ENCODE measurements around the gene NDUFS2. TPM values are rescaled to one million over a fixed set of nuclear protein-coding genes. Genes with fewer than 3 reads are reported as not detected.

The NDUFS2 gene
- total RNA-seq, 2 experiments from 2014 or later, result 126 to 130 TPM

- intact Hi-C loops (cut with micrococcal nuclease), result no loop called here
- H3K36me3 Mint-ChIP-seq (ENCODE audit: low read depth), result peaks cover 19% of the 10 kb centered on the region
- H3K4me3 Mint-ChIP-seq, result no peak overlapping the region
- CTCF ChIA-PET, result interaction anchor here (1.3 kb wide), 2 partner anchors 14 to 22 kb away, joined by 3 to 4 read pairs; no protein-coding TSS in a partner anchor
- H3K4me1 Mint-ChIP-seq (ENCODE audit: low read depth), result peaks cover 64% of the 10 kb centered on the region
- no peaks in the 10 kb centered on the region for H3K9me3 Mint-ChIP-seq
- DNase-seq, result no peak
- H3K27ac Mint-ChIP-seq, result no peak overlapping the region
- H3K27me3 Mint-ChIP-seq (ENCODE audit: low read depth), result no peaks in the 10 kb centered on the region
Observed at GRCh38 chr1:161162806-161163205, 39.4 kb upstream of the NDUFS2 start.

GRCh38 chr1:161163793-161164192 is 38.4 kb upstream of the NDUFS2 start:
- no peak for DNase-seq
- H3K4me1 Mint-ChIP-seq (ENCODE audit: low read depth), result peaks cover 63% of the 10 kb centered on the region
- H3K27me3 Mint-ChIP-seq (ENCODE audit: low read depth), result no peaks in the 10 kb centered on the region
- H3K9me3 Mint-ChIP-seq, result no peaks in the 10 kb centered on the region
- CTCF ChIA-PET, result interaction anchor here (3.4 kb wide), 1 partner anchor 13 kb away, joined by 20 read pairs; the partner anchor contains the start of gene B4GALT3
- intact Hi-C loops (cut with micrococcal nuclease), result no loop called here
- H3K36me3 Mint-ChIP-seq (ENCODE audit: low read depth), result peaks cover 17% of the 10 kb centered on the region
- H3K4me3 Mint-ChIP-seq, result no peak overlapping the region
- no peak overlapping the region for H3K27ac Mint-ChIP-seq

GRCh38 chr1:161164901-161165610 is 37.1 kb upstream of the NDUFS2 start:
- Mint-ChIP-seq H3K36me3 (ENCODE audit: low read depth) (peaks cover 17% of the 10 kb centered on the region), H3K27me3 (ENCODE audit: low read depth) (no peaks in the 10 kb centered on the region), H3K4me1 (ENCODE audit: low read depth) (peaks cover 59% of the 10 kb centered on the region), H3K27ac (no peak overlapping the region), H3K9me3 (no peaks in the 10 kb centered on the region), H3K4me3 (no peak overlapping the region)
- CTCF ChIA-PET, result interaction anchor here (0.6 to 3.8 kb wide), 18 partner anchors 7 to 217 kb away, joined by 3 to 22 read pairs (median 8); partner anchors contain the start of genes B4GALT3, DEDD, NDUFS2 and TOMM40L
- no peak for DNase-seq
- intact Hi-C loops (cut with micrococcal nuclease), result loop anchor here (5.0 kb wide), 1 partner anchor 217 kb away; no protein-coding TSS in a partner anchor

GRCh38 chr1:161165742-161166668 is 36.2 kb upstream of the NDUFS2 start, which contains the start of gene PPOX:
Gene PPOX (plus strand): TSS chr1:161166426. CDS start chr1:161166848, 422 bp downstream.
- DNase-seq, result peak; percentile 97
- no peaks in the 10 kb centered on the region for H3K27me3 Mint-ChIP-seq (ENCODE audit: low read depth)
- H3K4me3 Mint-ChIP-seq, result peak within 1 kb of the TSS; percentile 87
- peak within 1 kb of the TSS; percentile 87 for H3K27ac Mint-ChIP-seq
- no peaks in the 10 kb centered on the region for H3K9me3 Mint-ChIP-seq
- CTCF ChIA-PET, result interaction anchor here (0.6 to 3.8 kb wide), 27 partner anchors 8 to 216 kb away, joined by 3 to 22 read pairs (median 4); partner anchors contain the start of genes B4GALT3, DEDD, NDUFS2 and TOMM40L
- intact Hi-C loops (cut with micrococcal nuclease), result loop anchor here (1.0 to 5.0 kb wide), 7 partner anchors 11 to 216 kb away; partner anchors contain the start of genes B4GALT3, DEDD and NDUFS2
- peaks cover 49% of the 10 kb centered on the region for H3K4me1 Mint-ChIP-seq (ENCODE audit: low read depth)
- peaks cover 17% of the 10 kb centered on the region for H3K36me3 Mint-ChIP-seq (ENCODE audit: low read depth)

GRCh38 chr1:161166669-161167548 is 35.3 kb upstream of the NDUFS2 start:
- no peak for DNase-seq
- peaks cover 17% of the 10 kb centered on the region for H3K36me3 Mint-ChIP-seq (ENCODE audit: low read depth)
- no peaks in the 10 kb centered on the region for H3K9me3 Mint-ChIP-seq
- H3K4me3 Mint-ChIP-seq, result peak overlapping the region; percentile 87
- H3K4me1 Mint-ChIP-seq (ENCODE audit: low read depth), result peaks cover 43% of the 10 kb centered on the region
- H3K27ac Mint-ChIP-seq, result peak overlapping the region; percentile 87
- CTCF ChIA-PET, result interaction anchor here (0.8 to 3.8 kb wide), 15 partner anchors 9 to 216 kb away, joined by 3 to 22 read pairs (median 8); partner anchors contain the start of genes B4GALT3, DEDD, TOMM40L and UFC1
- intact Hi-C loops (cut with micrococcal nuclease), result loop anchor here (1.0 to 5.0 kb wide), 7 partner anchors 10 to 215 kb away; partner anchors contain the start of genes B4GALT3, DEDD and NDUFS2
- H3K27me3 Mint-ChIP-seq (ENCODE audit: low read depth), result no peaks in the 10 kb centered on the region

- no peaks in the 10 kb centered on the region for H3K9me3 Mint-ChIP-seq
- no peak overlapping the region for H3K4me3 Mint-ChIP-seq
- H3K4me1 Mint-ChIP-seq (ENCODE audit: low read depth), result peaks cover 34% of the 10 kb centered on the region
- H3K27me3 Mint-ChIP-seq (ENCODE audit: low read depth), result no peaks in the 10 kb centered on the region
- no peak overlapping the region for H3K27ac Mint-ChIP-seq
- CTCF ChIA-PET, result interaction anchor here (0.6 to 0.8 kb wide), 2 partner anchors 11 to 12 kb away, joined by 3 read pairs; no protein-coding TSS in a partner anchor
- intact Hi-C loops (cut with micrococcal nuclease), result loop anchor here (5.0 kb wide), 1 partner anchor 213 kb away; no protein-coding TSS in a partner anchor
- H3K36me3 Mint-ChIP-seq (ENCODE audit: low read depth), result peaks cover 16% of the 10 kb centered on the region
- no peak for DNase-seq
Observed at GRCh38 chr1:161168906-161169305, 33.3 kb upstream of the NDUFS2 start.

GRCh38 chr1:161171191-161171590 is 31.0 kb upstream of the NDUFS2 start:
- intact Hi-C loops (cut with micrococcal nuclease), result no loop called here
- Mint-ChIP-seq H3K4me1 (ENCODE audit: low read depth) (peaks cover 41% of the 10 kb centered on the region), H3K9me3 (no peaks in the 10 kb centered on the region), H3K27ac (peak overlapping the region; percentile 10), H3K4me3 (no peak overlapping the region), H3K27me3 (ENCODE audit: low read depth) (no peaks in the 10 kb centered on the region), H3K36me3 (ENCODE audit: low read depth) (peaks cover 20% of the 10 kb centered on the region)
- no peak for DNase-seq
- CTCF ChIA-PET, result interaction anchor here (1.0 kb wide), 1 partner anchor 9 kb away, joined by 4 read pairs; no protein-coding TSS in a partner anchor

- intact Hi-C loops (cut with micrococcal nuclease), result no loop called here
- peaks cover 46% of the 10 kb centered on the region for H3K4me1 Mint-ChIP-seq (ENCODE audit: low read depth)
- CTCF ChIA-PET, result interaction anchor here (1.0 to 1.1 kb wide), 2 partner anchors 10 to 55 kb away, joined by 4 to 5 read pairs; partner anchors contain the start of gene TOMM40L
- no peak overlapping the region for H3K27ac Mint-ChIP-seq
- H3K4me3 Mint-ChIP-seq, result no peak overlapping the region
- no peaks in the 10 kb centered on the region for H3K27me3 Mint-ChIP-seq (ENCODE audit: low read depth)
- no peak for DNase-seq
- no peaks in the 10 kb centered on the region for H3K9me3 Mint-ChIP-seq
- H3K36me3 Mint-ChIP-seq (ENCODE audit: low read depth), result peaks cover 23% of the 10 kb centered on the region
Observed at GRCh38 chr1:161171696-161172095, 30.5 kb upstream of the NDUFS2 start.

GRCh38 chr1:161172349-161172748 is 29.8 kb upstream of the NDUFS2 start:
- Mint-ChIP-seq H3K4me3 (no peak overlapping the region), H3K27ac (peak overlapping the region; percentile 43), H3K27me3 (ENCODE audit: low read depth) (no peaks in the 10 kb centered on the region), H3K4me1 (ENCODE audit: low read depth) (peaks cover 40% of the 10 kb centered on the region), H3K36me3 (ENCODE audit: low read depth) (peaks cover 23% of the 10 kb centered on the region), H3K9me3 (no peaks in the 10 kb centered on the region)
- no peak for DNase-seq
- intact Hi-C loops (cut with micrococcal nuclease), result no loop called here
- CTCF ChIA-PET, result interaction anchor here (1.1 kb wide), 1 partner anchor 54 kb away, joined by 5 read pairs; the partner anchor contains the start of gene TOMM40L

GRCh38 chr1:161172776-161173376 is 29.3 kb upstream of the NDUFS2 start:
- H3K36me3 Mint-ChIP-seq (ENCODE audit: low read depth), result peaks cover 23% of the 10 kb centered on the region
- H3K27me3 Mint-ChIP-seq (ENCODE audit: low read depth), result no peaks in the 10 kb centered on the region
- H3K27ac Mint-ChIP-seq, result peak overlapping the region; percentile 48
- no peak overlapping the region for H3K4me3 Mint-ChIP-seq
- intact Hi-C loops (cut with micrococcal nuclease), result no loop called here
- no peak for DNase-seq
- peaks cover 42% of the 10 kb centered on the region for H3K4me1 Mint-ChIP-seq (ENCODE audit: low read depth)
- CTCF ChIA-PET, result interaction anchor here (1.1 kb wide), 1 partner anchor 53 kb away, joined by 5 read pairs; the partner anchor contains the start of gene TOMM40L
- no peaks in the 10 kb centered on the region for H3K9me3 Mint-ChIP-seq

Data from activated naive CD4-positive, alpha-beta T cell treated with anti-CD3 and anti-CD28 coated beads for 36 hours (primary cell).